Measurements from ENCODE around the gene FSTL5. TPM values are rescaled to one million over a fixed set of nuclear protein-coding genes. Genes with fewer than 3 reads are reported as not detected.

FSTL5 gene
- total RNA-seq, 1 experiment from 2014 or later, result not detected

DNA sequence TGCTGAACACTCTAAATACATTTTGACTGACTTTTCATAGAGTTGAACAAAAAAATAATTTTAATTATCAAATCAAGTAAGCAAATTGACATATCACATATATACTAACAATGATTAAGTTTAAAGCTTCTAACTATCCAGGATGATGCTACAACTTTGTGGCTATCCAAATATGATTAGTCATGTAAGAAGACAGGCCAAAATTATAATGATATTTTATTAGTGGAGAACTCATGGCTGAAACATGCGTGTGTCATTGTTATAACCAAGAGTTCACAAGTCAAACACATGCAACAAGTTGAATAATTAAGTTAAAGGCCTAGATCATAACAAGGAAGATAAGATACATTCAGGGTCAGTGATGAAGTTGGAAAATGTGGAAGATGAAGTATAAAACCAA lies 346.8 kb downstream of the FSTL5 start:
- no TSS peak for BruUV-seq (replicated peaks)
- Mint-ChIP-seq H3K36me3 (ENCODE audit: insufficient read depth, unreplicated experiment) (no peaks in the 10 kb centered on the region), H3K27me3 (ENCODE audit: insufficient read depth, unreplicated experiment) (no peaks in the 10 kb centered on the region), H3K27ac (ENCODE audit: low read depth, unreplicated experiment) (no peak overlapping the region), H3K4me3 (ENCODE audit: unreplicated experiment) (no peak overlapping the region), H3K9me3 (ENCODE audit: unreplicated experiment) (peaks cover 7% of the 10 kb centered on the region), H3K4me1 (ENCODE audit: insufficient read depth, unreplicated experiment) (peaks cover 7% of the 10 kb centered on the region)
- ChIA-PET POLR2A (no interaction called here), CTCF (no interaction called here)
- TF ChIP-seq CTCF (IDR thresholded peaks at IDR 0.05; ENCODE audit: unreplicated experiment), result no peak
- DNase-seq (ENCODE audit: unreplicated experiment), result no peak
- intact Hi-C loops (cut with micrococcal nuclease), result no loop called here

- ChIA-PET CTCF (interaction anchor here (0.6 kb wide), 1 partner anchor 105 kb away, joined by 3 read pairs; no protein-coding TSS in a partner anchor), POLR2A (no interaction called here)
- Mint-ChIP-seq H3K27me3 (ENCODE audit: insufficient read depth, unreplicated experiment) (no peaks in the 10 kb centered on the region), H3K36me3 (ENCODE audit: insufficient read depth, unreplicated experiment) (no peaks in the 10 kb centered on the region), H3K4me1 (ENCODE audit: insufficient read depth, unreplicated experiment) (peaks cover 7% of the 10 kb centered on the region), H3K4me3 (ENCODE audit: unreplicated experiment) (no peak overlapping the region), H3K27ac (ENCODE audit: low read depth, unreplicated experiment) (no peak overlapping the region), H3K9me3 (ENCODE audit: unreplicated experiment) (peaks cover 7% of the 10 kb centered on the region)
- no TSS peak for BruUV-seq (replicated peaks)
- intact Hi-C loops (cut with micrococcal nuclease), result no loop called here
- DNase-seq (ENCODE audit: unreplicated experiment), result no peak
- no peak for TF ChIP-seq CTCF (IDR thresholded peaks at IDR 0.05; ENCODE audit: unreplicated experiment)
Measured at GRCh38 chr4:161815841-161816240, 348.0 kb downstream of the FSTL5 start.

GRCh38 chr4:161813889-161814288 lies 349.9 kb downstream of the FSTL5 start:
- H3K27ac Mint-ChIP-seq (ENCODE audit: low read depth, unreplicated experiment), result no peak overlapping the region
- POLR2A ChIA-PET, result no interaction called here
- H3K27me3 Mint-ChIP-seq (ENCODE audit: insufficient read depth, unreplicated experiment), result no peaks in the 10 kb centered on the region

DNA sequence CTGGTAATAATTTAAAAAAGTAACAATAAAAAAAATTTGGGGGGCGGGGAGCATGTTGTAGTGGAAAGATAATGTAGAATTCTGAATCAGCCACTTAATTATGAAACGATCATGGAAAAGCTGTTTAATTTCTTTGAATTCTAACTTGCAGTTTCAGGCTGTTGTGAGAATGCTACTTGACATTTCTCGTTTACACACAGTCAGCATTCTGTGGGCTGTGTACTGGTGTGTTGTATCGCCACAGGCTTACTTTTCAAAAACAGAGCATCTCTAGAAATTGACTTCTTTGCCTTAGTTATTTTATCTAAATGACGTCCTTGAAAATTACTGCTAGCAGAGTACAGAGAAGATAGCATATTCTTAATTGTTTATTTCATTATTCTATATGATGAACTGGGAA lies 350.4 kb downstream of the FSTL5 start:
- intact Hi-C loops (cut with micrococcal nuclease), result no loop called here
- BruUV-seq (replicated peaks), result no TSS peak
- DNase-seq (ENCODE audit: unreplicated experiment), result no peak
- TF ChIP-seq CTCF (IDR thresholded peaks at IDR 0.05; ENCODE audit: unreplicated experiment), result no peak
- ChIA-PET CTCF (no interaction called here), POLR2A (no interaction called here)
- no peaks in the 10 kb centered on the region for H3K27me3 Mint-ChIP-seq (ENCODE audit: insufficient read depth, unreplicated experiment)
- H3K4me3 Mint-ChIP-seq (ENCODE audit: unreplicated experiment), result no peak overlapping the region
- peaks cover 7% of the 10 kb centered on the region for H3K9me3 Mint-ChIP-seq (ENCODE audit: unreplicated experiment)
- H3K27ac Mint-ChIP-seq (ENCODE audit: low read depth, unreplicated experiment), result no peak overlapping the region
- H3K4me1 Mint-ChIP-seq (ENCODE audit: insufficient read depth, unreplicated experiment), result peaks cover 7% of the 10 kb centered on the region
- no peaks in the 10 kb centered on the region for H3K36me3 Mint-ChIP-seq (ENCODE audit: insufficient read depth, unreplicated experiment)

More at GRCh38 chr4:161813889-161814288, 349.9 kb downstream of the FSTL5 start:
- no peak for DNase-seq (ENCODE audit: unreplicated experiment)
- Mint-ChIP-seq H3K4me3 (ENCODE audit: unreplicated experiment) (no peak overlapping the region), H3K4me1 (ENCODE audit: insufficient read depth, unreplicated experiment) (peaks cover 7% of the 10 kb centered on the region), H3K36me3 (ENCODE audit: insufficient read depth, unreplicated experiment) (no peaks in the 10 kb centered on the region), H3K9me3 (ENCODE audit: unreplicated experiment) (peaks cover 7% of the 10 kb centered on the region)
- TF ChIP-seq CTCF (IDR thresholded peaks at IDR 0.05; ENCODE audit: unreplicated experiment), result no peak
- intact Hi-C loops (cut with micrococcal nuclease), result no loop called here
- BruUV-seq (replicated peaks), result no TSS peak
- CTCF ChIA-PET, result interaction anchor here (1.1 kb wide), 1 partner anchor 9 kb away, joined by 4 read pairs; no protein-coding TSS in a partner anchor
